Measurements from ENCODE around the gene IL22RA1. TPM values are rescaled to one million over a fixed set of nuclear protein-coding genes. Genes with fewer than 3 reads are reported as not detected.

The IL22RA1 gene
- total and polyA plus RNA-seq, 7 experiments from 2014 or later, result not detected

- intact Hi-C loops (cut with micrococcal nuclease), result no loop called here
- no peaks in the 10 kb centered on the region for H3K36me3 ChIP-seq (ENCODE audit: control insufficient read depth in 2 of 3, insufficient read depth in 3 of 3, low read length in 3 of 3)
- H3K4me1 ChIP-seq (ENCODE audit: control insufficient read depth in 2 of 2, insufficient read depth in 2 of 2, low read length in 2 of 2), result no peaks in the 10 kb centered on the region
- POLR2A ChIA-PET, result no interaction called here
- Mint-ChIP-seq H3K9me3 (peaks cover 0 to 2% (median 0%) of the 10 kb centered on the region in 11 donors), H3K4me1 (peaks cover 0 to 5% (median 2%) of the 10 kb centered on the region in 7 donors), H3K27ac (no peak overlapping the region), H3K27me3 (peaks cover 0 to 16% (median 5%) of the 10 kb centered on the region in 5 donors), H3K36me3 (no peaks in the 10 kb centered on the region), H3K4me3 (no peak overlapping the region)
- H3K27ac ChIP-seq (ENCODE audit: low read depth, low read length), result no peak overlapping the region
- H3K4me3 ChIP-seq (ENCODE audit: low read length), result no peak overlapping the region
- no peak for DNase-seq
- H3K9me3 ChIP-seq (ENCODE audit: control insufficient read depth in 2 of 3, low read length in 3 of 3), result no peaks in the 10 kb centered on the region
- H3K27me3 ChIP-seq (ENCODE audit: control insufficient read depth in 2 of 2, insufficient read depth in 2 of 2, low read length in 2 of 2), result no peaks in the 10 kb centered on the region
- no peak for ATAC-seq
- CTCF ChIA-PET, result no interaction called here
These were observed 2.2 kb downstream of the IL22RA1 start for GRCh38 chr1:24140741-24141181.

- ChIA-PET CTCF (interaction anchor here (1.2 kb wide), 1 partner anchor 10 kb away, joined by 3 read pairs; no protein-coding TSS in a partner anchor), POLR2A (no interaction called here)
- no peak overlapping the region for H3K27ac Mint-ChIP-seq
- no peak overlapping the region for H3K4me3 Mint-ChIP-seq
- Histone ChIP-seq H3K4me1 (ENCODE audit: control insufficient read depth in 2 of 2, insufficient read depth in 2 of 2, low read length in 2 of 2) (no peaks in the 10 kb centered on the region), H3K36me3 (ENCODE audit: control insufficient read depth in 2 of 3, insufficient read depth in 3 of 3, low read length in 3 of 3) (no peaks in the 10 kb centered on the region), H3K4me3 (ENCODE audit: low read length) (no peak overlapping the region), H3K9me3 (ENCODE audit: control insufficient read depth in 2 of 3, low read length in 3 of 3) (no peaks in the 10 kb centered on the region), H3K27ac (ENCODE audit: low read depth, low read length) (no peak overlapping the region), H3K27me3 (ENCODE audit: control insufficient read depth in 2 of 2, insufficient read depth in 2 of 2, low read length in 2 of 2) (no peaks in the 10 kb centered on the region)
- H3K4me1 Mint-ChIP-seq, result peaks cover 0 to 5% (median 2%) of the 10 kb centered on the region in 7 donors
- ATAC-seq (no peak), DNase-seq (no peak)
- H3K9me3 Mint-ChIP-seq, result peaks cover 0 to 4% (median 0%) of the 10 kb centered on the region in 11 donors
- intact Hi-C loops (cut with micrococcal nuclease), result no loop called here
- no peaks in the 10 kb centered on the region for H3K36me3 Mint-ChIP-seq
- H3K27me3 Mint-ChIP-seq, result peaks cover 0 to 16% (median 5%) of the 10 kb centered on the region in 5 donors
These were observed 3.0 kb downstream of the IL22RA1 start for GRCh38 chr1:24139841-24140425.

- peaks cover 0 to 6% (median 0%) of the 10 kb centered on the region in 11 donors for H3K9me3 Mint-ChIP-seq
- ATAC-seq (no peak), DNase-seq (no peak)
- no peak overlapping the region for H3K27ac ChIP-seq (ENCODE audit: low read depth, low read length)
- CTCF ChIA-PET, result no interaction called here
- no peaks in the 10 kb centered on the region for H3K4me1 ChIP-seq (ENCODE audit: control insufficient read depth in 2 of 2, insufficient read depth in 2 of 2, low read length in 2 of 2)
- no peak overlapping the region for H3K4me3 Mint-ChIP-seq
- H3K36me3 ChIP-seq (ENCODE audit: control insufficient read depth in 2 of 3, insufficient read depth in 3 of 3, low read length in 3 of 3), result no peaks in the 10 kb centered on the region
- POLR2A ChIA-PET, result no interaction called here
- peaks cover 0 to 12% (median 4%) of the 10 kb centered on the region in 5 donors for H3K27me3 Mint-ChIP-seq
- intact Hi-C loops (cut with micrococcal nuclease), result no loop called here
- H3K27ac Mint-ChIP-seq, result peak overlapping the region in 1 of 9 donors; percentile 67
- no peaks in the 10 kb centered on the region for H3K9me3 ChIP-seq (ENCODE audit: control insufficient read depth in 2 of 3, low read length in 3 of 3)
- H3K4me3 ChIP-seq (ENCODE audit: low read length), result no peak overlapping the region
- H3K36me3 Mint-ChIP-seq, result no peaks in the 10 kb centered on the region
- H3K27me3 ChIP-seq (ENCODE audit: control insufficient read depth in 2 of 2, insufficient read depth in 2 of 2, low read length in 2 of 2), result no peaks in the 10 kb centered on the region
- peaks cover 0 to 5% (median 2%) of the 10 kb centered on the region in 7 donors for H3K4me1 Mint-ChIP-seq
These were observed 3.8 kb downstream of the IL22RA1 start for GRCh38 chr1:24139222-24139489.

DNA sequence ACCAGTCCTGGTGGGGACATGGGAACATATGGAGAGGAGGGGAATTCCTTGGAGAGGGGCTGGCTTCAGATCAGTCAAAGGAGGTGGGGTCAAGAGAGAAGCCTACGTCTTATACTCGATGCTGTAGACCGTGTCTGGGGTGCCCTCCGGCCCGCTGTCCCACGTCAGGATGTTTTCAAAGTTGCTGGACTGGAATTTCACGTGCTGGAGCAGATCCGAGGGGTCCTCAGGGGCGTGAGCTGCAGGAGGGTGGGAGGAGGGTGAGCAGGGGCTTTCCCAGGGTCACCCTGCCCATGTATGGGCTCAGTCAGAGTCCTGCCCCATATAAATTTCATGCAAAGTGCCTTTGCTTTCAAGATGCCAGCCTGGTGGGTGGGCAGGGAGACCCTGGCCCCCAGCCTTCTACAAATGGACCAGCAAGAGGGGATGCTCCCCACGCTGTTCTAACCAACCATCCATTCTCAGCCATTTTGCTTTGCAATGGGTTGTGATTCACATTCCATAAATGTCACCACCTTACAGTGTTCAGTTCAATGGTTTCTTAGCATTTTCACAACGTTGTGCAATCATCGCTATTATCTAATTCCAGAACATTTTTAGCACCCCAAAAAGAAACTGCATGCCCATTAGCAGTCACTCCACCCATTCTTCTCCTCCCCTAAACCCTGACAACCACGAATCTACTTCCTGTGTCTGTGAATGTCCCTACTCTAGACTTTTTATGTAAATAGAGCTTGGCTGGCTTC lies 4.3 kb downstream of the IL22RA1 start:
- no peaks in the 10 kb centered on the region for H3K9me3 ChIP-seq (ENCODE audit: control insufficient read depth in 2 of 3, low read length in 3 of 3)
- POLR2A ChIA-PET, result no interaction called here
- H3K27ac ChIP-seq (ENCODE audit: low read depth, low read length), result no peak overlapping the region
- Mint-ChIP-seq H3K4me3 (no peak overlapping the region), H3K27me3 (peaks cover 0 to 12% (median 4%) of the 10 kb centered on the region in 5 donors), H3K36me3 (no peaks in the 10 kb centered on the region), H3K9me3 (peaks cover 0 to 6% (median 0%) of the 10 kb centered on the region in 11 donors), H3K4me1 (peaks cover 0 to 5% (median 2%) of the 10 kb centered on the region in 7 donors), H3K27ac (peak overlapping the region in 1 of 9 donors; percentile 67)
- DNase-seq (no peak), ATAC-seq (no peak)
- H3K4me3 ChIP-seq (ENCODE audit: low read length), result no peak overlapping the region
- no peaks in the 10 kb centered on the region for H3K27me3 ChIP-seq (ENCODE audit: control insufficient read depth in 2 of 2, insufficient read depth in 2 of 2, low read length in 2 of 2)
- CTCF ChIA-PET, result no interaction called here
- H3K4me1 ChIP-seq (ENCODE audit: control insufficient read depth in 2 of 2, insufficient read depth in 2 of 2, low read length in 2 of 2), result no peaks in the 10 kb centered on the region
- intact Hi-C loops (cut with micrococcal nuclease), result no loop called here
- no peaks in the 10 kb centered on the region for H3K36me3 ChIP-seq (ENCODE audit: control insufficient read depth in 2 of 3, insufficient read depth in 3 of 3, low read length in 3 of 3)

GRCh38 chr1:24136956-24137539 lies 5.9 kb downstream of the IL22RA1 start:
- intact Hi-C loops (cut with micrococcal nuclease), result no loop called here
- ChIA-PET POLR2A (no interaction called here), CTCF (interaction anchor here (0.7 kb wide), 1 partner anchor 787 kb away, joined by 3 read pairs; no protein-coding TSS in a partner anchor)
- Histone ChIP-seq H3K4me3 (ENCODE audit: low read length) (no peak overlapping the region), H3K4me1 (ENCODE audit: control insufficient read depth in 2 of 2, insufficient read depth in 2 of 2, low read length in 2 of 2) (no peaks in the 10 kb centered on the region), H3K27me3 (ENCODE audit: control insufficient read depth in 2 of 2, insufficient read depth in 2 of 2, low read length in 2 of 2) (no peaks in the 10 kb centered on the region), H3K36me3 (ENCODE audit: control insufficient read depth in 2 of 3, insufficient read depth in 3 of 3, low read length in 3 of 3) (no peaks in the 10 kb centered on the region), H3K9me3 (ENCODE audit: control insufficient read depth in 2 of 3, low read length in 3 of 3) (no peaks in the 10 kb centered on the region), H3K27ac (ENCODE audit: low read depth, low read length) (no peak overlapping the region)
- H3K4me3 Mint-ChIP-seq, result no peak overlapping the region
- no peak for ATAC-seq
- H3K27ac Mint-ChIP-seq, result no peak overlapping the region
- peaks cover 0 to 16% (median 3%) of the 10 kb centered on the region in 5 donors for H3K27me3 Mint-ChIP-seq
- H3K36me3 Mint-ChIP-seq, result no peaks in the 10 kb centered on the region
- DNase-seq, result no peak
- peaks cover 0 to 5% (median 2%) of the 10 kb centered on the region in 7 donors for H3K4me1 Mint-ChIP-seq
- peaks cover 0 to 7% (median 2%) of the 10 kb centered on the region in 11 donors for H3K9me3 Mint-ChIP-seq

DNA sequence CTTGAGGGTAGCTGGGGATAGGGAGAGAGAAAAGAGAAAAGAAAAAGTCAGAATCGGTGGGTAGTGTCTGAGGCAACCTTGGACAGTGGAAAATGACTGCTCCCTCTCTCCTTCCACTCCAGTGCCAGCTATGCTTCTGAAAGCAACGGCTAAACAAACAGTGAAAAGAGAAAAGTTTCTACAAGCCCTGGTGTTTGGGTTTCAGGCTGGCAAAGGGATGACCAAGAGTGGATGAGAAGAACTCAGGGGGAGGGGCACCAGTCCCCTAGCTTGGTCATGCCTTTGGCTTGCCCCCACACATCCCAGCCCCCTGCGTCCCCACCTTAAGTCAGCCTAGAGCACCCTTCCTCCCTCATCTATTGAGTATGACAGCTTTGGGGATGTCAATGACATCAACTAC lies 8.6 kb downstream of the IL22RA1 start:
- POLR2A ChIA-PET, result no interaction called here
- H3K4me1 Mint-ChIP-seq, result peaks cover 0 to 5% (median 2%) of the 10 kb centered on the region in 7 donors
- H3K36me3 Mint-ChIP-seq, result peaks cover 0 to 8% (median 0%) of the 10 kb centered on the region in 5 donors
- intact Hi-C loops (cut with micrococcal nuclease), result no loop called here
- no peak for DNase-seq
- Histone ChIP-seq H3K36me3 (ENCODE audit: control insufficient read depth in 2 of 3, insufficient read depth in 3 of 3, low read length in 3 of 3) (no peaks in the 10 kb centered on the region), H3K9me3 (ENCODE audit: control insufficient read depth in 2 of 3, low read length in 3 of 3) (peaks cover 0 to 9% (median 0%) of the 10 kb centered on the region in 3 experiments), H3K27me3 (ENCODE audit: control insufficient read depth in 2 of 2, insufficient read depth in 2 of 2, low read length in 2 of 2) (no peaks in the 10 kb centered on the region), H3K4me3 (ENCODE audit: low read length) (no peak overlapping the region), H3K4me1 (ENCODE audit: control insufficient read depth in 2 of 2, insufficient read depth in 2 of 2, low read length in 2 of 2) (no peaks in the 10 kb centered on the region), H3K27ac (ENCODE audit: low read depth, low read length) (no peak overlapping the region)
- H3K4me3 Mint-ChIP-seq, result no peak overlapping the region
- peak overlapping the region in 1 of 9 donors; percentile 43 for H3K27ac Mint-ChIP-seq
- CTCF ChIA-PET, result interaction anchor here (0.8 kb wide), 1 partner anchor 13 kb away, joined by 3 read pairs; no protein-coding TSS in a partner anchor
- no peak for ATAC-seq
- H3K9me3 Mint-ChIP-seq, result peaks cover 0 to 29% (median 7%) of the 10 kb centered on the region in 11 donors
- H3K27me3 Mint-ChIP-seq, result peaks cover 0 to 19% (median 0%) of the 10 kb centered on the region in 5 donors

All from naive thymus-derived CD4-positive, alpha-beta T cell (primary cell).